Muscle layer of duodenum (tissue), 2 donors: ENCODE measurements around the gene PAFAH1B2.

Experiments
- H3K27ac ChIP-seq: one replicate; pipeline ENCODE4 v1.7.0; 2013; ENCODE audit warnings: mild to moderate bottlenecking, low read length
- H3K27me3 ChIP-seq: one replicate; pipeline ENCODE4 v1.7.0; 2013; ENCODE audit warnings: low read depth, mild to moderate bottlenecking, control low read depth, low read length
- H3K36me3 ChIP-seq, 2 donors: one replicate each; pipeline ENCODE4 v1.7.0; 2013; ENCODE audit warnings: low read length in 2 of 2, control low read depth in 1 of 2, mild to moderate bottlenecking in 1 of 2; ENCODE audit not compliant: insufficient read depth in 2 of 2, control insufficient read depth in 1 of 2
- H3K4me1 ChIP-seq, 2 donors: one replicate each; pipeline ENCODE4 v1.7.0; 2013; ENCODE audit warnings: low read length in 2 of 2, mild to moderate bottlenecking in 2 of 2, control low read depth in 1 of 2, moderate library complexity in 1 of 2; ENCODE audit not compliant: insufficient read depth in 2 of 2, control insufficient read depth in 1 of 2
- H3K4me3 ChIP-seq, 2 donors: one replicate each; pipeline ENCODE4 v1.7.0; 2013; ENCODE audit warnings: low read length in 2 of 2, low read depth in 1 of 2, mild to moderate bottlenecking in 1 of 2
- H3K9me3 ChIP-seq, 2 donors: one replicate each; pipeline ENCODE4 v1.7.0; 2013; ENCODE audit warnings: low read length in 2 of 2, control low read depth in 1 of 2, mild to moderate bottlenecking in 1 of 2; ENCODE audit not compliant: control insufficient read depth in 1 of 2
- donor health status: healthy.

Gene PAFAH1B2

GRCh38 chr11:117143871-117144476, at the start of gene PAFAH1B2:
Gene PAFAH1B2, plus strand, starts transcription at chr11:117144287. Its CDS starts 8,161 bp downstream, at chr11:117152448.
- H3K4me3 ChIP-seq: peak within 1 kb of the TSS; percentile 85 to 89
- H3K9me3 ChIP-seq: no peaks in the 10 kb centered on the region
- H3K27ac ChIP-seq: peak within 1 kb of the TSS; percentile 79
- H3K27me3 ChIP-seq: no peaks in the 10 kb centered on the region
- peaks cover 0 to 11% of the 10 kb centered on the region in 2 donors for H3K36me3 ChIP-seq
- H3K4me1 ChIP-seq: peaks cover 6 to 22% of the 10 kb centered on the region in 2 donors

- Histone ChIP-seq H3K4me1 (peaks cover 26 to 55% of the 10 kb centered on the region in 2 donors), H3K9me3 (no peaks in the 10 kb centered on the region), H3K36me3 (peaks cover 0 to 11% of the 10 kb centered on the region in 2 donors), H3K27me3 (no peaks in the 10 kb centered on the region), H3K27ac (peak overlapping the region; percentile 85), H3K4me3 (peak overlapping the region in 1 of 2 donors; percentile 77)
Observed at GRCh38 chr11:117094776-117095175, 49.3 kb upstream of the PAFAH1B2 start.

DNA sequence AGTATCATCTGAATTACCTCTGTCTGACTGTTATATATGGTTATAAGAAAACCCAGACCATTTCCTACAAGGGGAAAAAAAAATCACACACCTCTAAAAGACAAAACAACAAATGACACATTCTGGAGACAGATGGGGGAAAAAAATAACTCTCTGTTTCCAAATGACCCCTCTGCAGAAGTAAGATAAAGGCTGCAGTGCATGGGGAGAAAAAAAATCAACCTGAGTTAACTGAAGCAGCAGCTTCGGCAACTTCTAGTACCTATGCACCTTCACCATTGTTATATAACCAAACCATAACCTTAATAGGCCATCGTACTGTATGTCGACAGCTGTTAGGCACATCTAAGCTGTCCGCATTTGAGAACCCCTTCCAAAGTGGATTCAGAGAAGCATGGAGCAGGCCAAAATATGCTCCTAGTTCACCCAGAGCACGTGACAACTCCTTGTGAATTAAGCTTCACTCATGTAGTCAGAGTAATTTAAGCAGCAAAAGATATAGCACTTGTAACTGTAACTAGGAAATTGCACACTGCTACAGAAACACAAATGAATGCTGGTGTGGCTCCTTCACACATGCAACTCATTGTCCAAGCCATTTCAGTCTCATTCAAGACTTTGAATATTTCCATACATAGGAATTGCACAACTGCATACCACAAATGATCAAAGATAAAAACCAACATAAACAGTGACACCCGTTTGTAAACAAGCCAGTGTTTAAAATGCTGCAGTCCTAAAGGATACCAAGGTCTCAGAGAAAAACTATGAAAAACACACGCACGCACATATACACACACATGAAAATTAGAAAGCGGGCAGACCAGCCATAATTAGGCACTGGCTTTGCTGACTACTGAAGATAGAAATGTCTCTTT, 48.6 kb upstream of the PAFAH1B2 start:
- H3K27me3 ChIP-seq: no peaks in the 10 kb centered on the region
- peak overlapping the region; percentile 77 to 88 for H3K4me3 ChIP-seq
- peaks cover 26 to 50% of the 10 kb centered on the region in 2 donors for H3K4me1 ChIP-seq
- H3K36me3 ChIP-seq: peaks cover 0 to 11% of the 10 kb centered on the region in 2 donors
- H3K27ac ChIP-seq: peak overlapping the region; percentile 85
- H3K9me3 ChIP-seq: no peaks in the 10 kb centered on the region

DNA sequence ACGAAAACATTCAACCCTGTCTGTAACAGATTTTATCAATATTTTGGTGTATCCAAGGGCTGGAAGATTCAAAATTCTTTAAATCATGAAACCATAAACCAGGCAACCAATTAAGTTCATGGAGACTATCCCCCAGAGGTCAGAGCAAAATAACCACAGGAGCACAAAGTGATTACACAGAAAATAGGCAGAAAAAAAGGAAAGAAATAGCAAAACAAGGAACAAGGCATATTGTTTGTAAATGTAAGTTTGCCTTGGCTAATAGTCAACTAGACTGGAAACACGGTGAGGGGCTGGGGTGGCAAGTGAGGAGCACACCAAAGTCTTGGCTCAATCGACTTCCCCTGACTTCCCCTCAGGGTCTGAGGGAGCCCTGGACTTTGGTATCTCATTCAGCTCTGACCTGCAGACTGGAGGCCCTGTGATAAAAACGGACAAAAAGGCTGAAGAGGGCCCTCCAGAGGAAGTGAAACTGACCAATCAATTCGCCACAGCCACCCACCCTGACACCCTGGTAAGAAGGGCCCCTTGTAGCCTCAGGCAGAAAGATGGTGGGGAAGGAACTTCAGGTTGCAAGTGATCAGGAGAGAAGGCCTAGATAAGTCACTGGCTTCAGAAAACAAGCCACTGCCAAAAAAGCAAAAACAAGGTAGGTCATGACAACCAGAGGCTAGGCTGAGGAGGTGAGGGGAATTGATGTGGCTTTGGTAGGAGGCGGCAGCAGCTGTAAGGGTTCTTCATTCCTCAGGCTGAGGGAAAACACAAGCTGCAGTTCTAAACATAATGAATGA, 47.7 kb upstream of the PAFAH1B2 start:
- H3K27me3 ChIP-seq: no peaks in the 10 kb centered on the region
- peaks cover 26 to 47% of the 10 kb centered on the region in 2 donors for H3K4me1 ChIP-seq
- H3K27ac ChIP-seq: peak overlapping the region; percentile 85
- H3K9me3 ChIP-seq: no peaks in the 10 kb centered on the region
- H3K4me3 ChIP-seq: peak overlapping the region; percentile 77 to 88
- H3K36me3 ChIP-seq: peaks cover 0 to 11% of the 10 kb centered on the region in 2 donors

DNA sequence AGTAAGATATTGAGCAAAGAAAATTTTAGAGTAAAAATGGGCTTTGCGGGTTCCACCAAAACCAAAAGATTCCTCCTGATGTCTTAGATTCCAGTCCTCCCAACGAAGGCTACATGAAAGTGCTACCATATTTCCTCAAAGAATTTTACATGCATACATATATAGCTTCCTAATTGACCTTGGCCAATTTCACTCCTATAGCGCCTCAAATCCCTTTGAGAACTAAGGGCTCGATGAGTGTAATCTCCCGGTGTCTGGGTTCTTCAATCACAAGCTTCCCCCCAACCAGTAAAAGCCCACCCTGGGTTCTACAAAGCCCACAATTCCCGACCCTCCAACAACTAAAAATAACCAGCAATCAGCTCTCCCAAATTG, 47.1 kb upstream of the PAFAH1B2 start:
- Histone ChIP-seq H3K27me3 (no peaks in the 10 kb centered on the region), H3K4me3 (peak overlapping the region; percentile 77 to 88), H3K36me3 (peaks cover 0 to 11% of the 10 kb centered on the region in 2 donors), H3K9me3 (no peaks in the 10 kb centered on the region), H3K4me1 (peaks cover 26 to 43% of the 10 kb centered on the region in 2 donors), H3K27ac (peak overlapping the region; percentile 85)

DNA sequence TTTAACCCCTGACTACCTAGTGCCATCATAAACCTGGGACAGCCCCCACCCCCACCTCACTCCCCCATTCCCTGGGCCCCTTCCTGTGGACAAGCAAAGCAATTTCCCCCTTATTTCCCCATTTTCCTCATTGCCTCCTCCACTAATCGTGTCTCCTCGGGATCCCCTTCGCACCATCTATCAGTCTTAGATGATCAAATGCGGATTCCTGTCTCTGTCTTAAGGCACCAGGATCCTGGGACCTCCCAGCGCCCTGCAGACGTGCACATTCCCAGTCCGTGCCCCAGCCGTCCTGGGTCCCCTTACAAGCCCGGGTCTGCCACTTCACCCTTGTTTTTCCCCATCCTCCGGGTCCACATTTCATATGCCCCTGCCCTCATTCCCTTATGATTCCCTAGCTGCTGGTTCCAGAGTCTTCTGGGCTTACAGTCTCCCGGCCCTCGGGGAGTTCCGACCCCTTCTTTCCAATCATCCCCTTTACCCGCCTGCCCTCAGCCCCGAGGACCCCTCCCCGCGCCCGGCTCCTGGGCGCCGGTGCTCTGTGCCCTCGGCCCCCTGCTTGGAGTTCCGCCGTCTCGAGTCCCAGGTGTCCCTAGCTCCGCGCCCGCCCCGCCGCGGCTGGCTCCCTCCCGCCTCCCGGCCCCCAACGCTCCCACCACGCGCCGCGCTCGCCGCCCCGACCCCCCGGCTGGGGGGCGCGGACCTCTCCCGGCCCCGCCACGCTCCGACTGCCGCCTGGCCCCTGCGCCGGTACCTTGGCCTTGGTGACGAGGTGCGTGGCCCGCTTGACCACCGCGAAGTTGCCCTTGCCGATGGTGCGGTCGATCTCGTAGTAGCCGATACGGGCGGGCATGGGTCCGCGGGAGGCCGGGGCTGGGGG, 46.5 kb upstream of the PAFAH1B2 start:
- Histone ChIP-seq H3K4me1 (peaks cover 26 to 37% of the 10 kb centered on the region in 2 donors), H3K9me3 (no peaks in the 10 kb centered on the region), H3K27me3 (no peaks in the 10 kb centered on the region), H3K36me3 (peaks cover 0 to 11% of the 10 kb centered on the region in 2 donors), H3K4me3 (peak overlapping the region; percentile 77 to 88), H3K27ac (peak overlapping the region; percentile 85)

- Histone ChIP-seq H3K9me3 (no peaks in the 10 kb centered on the region), H3K27ac (peak within 1 kb of the TSS; percentile 99), H3K4me1 (peaks cover 22 to 28% of the 10 kb centered on the region in 2 donors), H3K27me3 (no peaks in the 10 kb centered on the region), H3K4me3 (peak within 1 kb of the TSS; percentile 77 to 88), H3K36me3 (peaks cover 0 to 11% of the 10 kb centered on the region in 2 donors)
Observed at GRCh38 chr11:117098269-117099232, 45.5 kb upstream of the PAFAH1B2 start, which contains the start of gene SIK3. Gene SIK3, minus strand, starts transcription at chr11:117098428. Its CDS starts 13 bp downstream, at chr11:117098415.

DNA sequence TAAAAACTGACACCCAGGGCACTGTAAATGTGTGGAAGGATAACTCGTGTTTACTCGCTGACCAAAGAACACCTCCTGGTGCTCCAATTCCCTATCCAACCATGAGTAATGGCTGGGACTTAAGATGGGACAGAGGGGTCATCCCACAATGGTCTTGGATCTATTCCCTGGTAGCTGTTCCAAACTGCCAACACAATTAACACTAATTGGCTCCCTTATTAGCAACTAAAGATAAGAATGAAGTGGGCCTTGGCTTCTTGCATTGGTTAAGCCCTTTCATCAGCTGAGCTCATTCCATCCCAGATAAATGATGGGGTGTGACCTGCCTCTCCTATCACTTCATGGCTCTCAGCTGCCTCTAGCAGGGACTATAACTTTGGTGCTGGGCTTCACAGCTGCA, 44.4 kb upstream of the PAFAH1B2 start:
- Histone ChIP-seq H3K27ac (peak overlapping the region; percentile 99), H3K9me3 (no peaks in the 10 kb centered on the region), H3K4me3 (no peak overlapping the region), H3K27me3 (no peaks in the 10 kb centered on the region), H3K4me1 (peaks cover 19% of the 10 kb centered on the region in 2 donors), H3K36me3 (peaks cover 0 to 11% of the 10 kb centered on the region in 2 donors)

DNA sequence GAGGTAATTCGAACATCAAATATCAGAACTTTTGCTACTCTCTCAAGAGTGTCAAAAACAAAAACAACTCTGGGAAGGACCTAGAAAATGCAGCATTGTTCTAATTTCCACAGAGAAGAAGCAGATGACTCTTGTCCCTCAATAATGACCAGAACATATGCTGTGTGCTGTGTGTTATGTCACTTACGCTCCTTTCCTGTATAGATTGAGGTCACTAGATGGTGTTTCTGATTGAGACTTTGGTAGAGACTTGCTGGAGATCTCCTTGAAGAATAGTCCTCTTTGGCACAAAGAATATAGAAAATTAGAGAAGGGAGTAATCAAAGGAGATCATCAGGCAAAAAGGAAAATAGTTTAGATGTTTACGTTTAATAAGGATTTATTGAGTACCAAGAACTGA, 43.5 kb upstream of the PAFAH1B2 start:
- Histone ChIP-seq H3K36me3 (peaks cover 0 to 11% of the 10 kb centered on the region in 2 donors), H3K9me3 (no peaks in the 10 kb centered on the region), H3K4me1 (peaks cover 12% of the 10 kb centered on the region in 2 donors), H3K4me3 (no peak overlapping the region), H3K27me3 (no peaks in the 10 kb centered on the region), H3K27ac (no peak overlapping the region)
